ENCODE data around the gene CD74.
A peak's percentile ranks its signal among the peaks of the same experiment; 100 is the strongest.

The CD74 gene

GRCh38 chr5:150396267-150396666 lies 16.4 kb downstream of the CD74 start:
- no peak for DNase-seq

GRCh38 chr5:150395688-150395975 lies 17.1 kb downstream of the CD74 start:
- no peak for DNase-seq

DNA sequence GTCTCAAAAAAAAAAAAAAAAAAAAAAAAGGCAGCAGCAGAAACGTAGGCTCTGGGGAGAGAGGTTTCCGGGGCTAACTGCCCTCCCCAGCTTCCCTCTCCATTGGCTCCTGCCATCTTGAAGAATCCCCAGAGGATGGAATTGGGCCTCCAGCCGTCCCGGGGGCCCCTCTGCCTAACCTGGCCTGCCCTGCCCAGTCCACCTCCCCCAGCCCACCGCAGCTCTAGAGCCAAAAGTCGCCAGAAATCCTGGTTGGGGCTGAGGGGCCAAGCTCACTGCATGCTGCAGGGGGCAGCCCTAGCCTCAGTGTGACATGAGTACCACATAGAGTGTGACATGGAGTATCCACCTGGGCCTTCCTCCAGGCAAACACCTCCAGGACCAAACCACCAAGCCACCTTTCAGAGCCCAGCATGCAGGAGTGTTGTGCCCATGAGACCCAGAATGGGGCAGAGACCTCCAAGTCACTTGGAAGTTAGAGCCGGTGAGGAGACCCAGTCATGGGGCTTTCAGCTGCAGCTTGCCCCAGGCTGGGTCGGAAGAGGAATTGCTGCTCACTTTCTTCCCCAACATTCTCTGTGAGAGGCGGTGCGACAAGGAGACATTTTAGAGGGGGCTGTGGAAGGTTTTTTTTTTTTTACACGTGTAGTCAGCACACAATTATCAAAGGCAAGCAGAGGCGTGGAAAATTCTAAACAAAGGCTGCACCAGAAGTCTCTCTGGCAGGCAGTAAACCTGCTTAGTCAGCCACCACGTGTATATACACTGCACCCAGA lies 17.6 kb downstream of the CD74 start:
- DNase-seq, result no peak

DNA sequence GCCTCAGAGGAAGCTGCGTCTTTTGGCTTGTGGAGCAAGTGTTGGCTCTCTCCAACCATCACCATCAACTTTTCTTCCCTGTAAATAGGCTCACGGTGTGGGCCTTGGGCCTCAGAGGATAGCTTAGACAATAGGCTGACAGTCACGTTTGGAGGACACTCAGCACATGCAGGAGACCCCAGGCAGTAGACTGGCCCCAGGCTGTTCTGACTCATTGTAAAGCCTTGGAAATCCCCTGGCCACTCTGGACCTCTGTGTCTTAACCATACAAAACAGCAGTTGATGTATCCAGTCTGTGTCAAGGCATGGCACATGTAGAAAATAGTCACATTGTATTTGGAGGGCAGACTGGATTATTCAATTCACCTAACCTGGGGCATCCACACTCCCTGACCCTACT lies 18.6 kb downstream of the CD74 start:
- DNase-seq, result no peak

DNA sequence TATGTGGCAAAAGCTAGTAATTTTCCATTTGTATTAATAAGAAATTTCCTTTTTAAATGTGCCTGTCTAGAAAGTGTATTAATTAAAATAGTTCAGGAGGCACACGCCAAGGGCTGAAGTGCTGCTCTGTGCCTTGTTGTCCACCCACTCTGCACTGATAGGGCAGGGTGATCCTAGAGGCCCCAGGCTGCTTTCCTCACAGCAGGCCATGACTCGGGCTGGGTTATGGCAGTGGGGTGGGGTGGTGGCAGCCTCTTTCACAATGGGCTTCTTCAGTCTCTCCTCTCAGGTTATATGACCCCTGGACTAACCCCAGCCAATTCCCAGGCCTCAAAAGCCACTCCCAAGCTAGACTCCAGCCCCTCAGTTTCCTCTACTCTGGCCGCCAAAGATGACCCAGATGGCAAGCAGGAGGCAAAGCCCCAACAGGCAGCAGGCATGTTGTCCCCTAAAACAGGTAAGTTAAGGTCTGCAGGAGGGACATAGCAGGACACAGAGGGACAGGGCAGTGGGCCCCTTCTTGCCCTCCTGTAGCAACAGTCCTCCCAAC lies 19.5 kb downstream of the CD74 start:
- no peak for DNase-seq

DNA sequence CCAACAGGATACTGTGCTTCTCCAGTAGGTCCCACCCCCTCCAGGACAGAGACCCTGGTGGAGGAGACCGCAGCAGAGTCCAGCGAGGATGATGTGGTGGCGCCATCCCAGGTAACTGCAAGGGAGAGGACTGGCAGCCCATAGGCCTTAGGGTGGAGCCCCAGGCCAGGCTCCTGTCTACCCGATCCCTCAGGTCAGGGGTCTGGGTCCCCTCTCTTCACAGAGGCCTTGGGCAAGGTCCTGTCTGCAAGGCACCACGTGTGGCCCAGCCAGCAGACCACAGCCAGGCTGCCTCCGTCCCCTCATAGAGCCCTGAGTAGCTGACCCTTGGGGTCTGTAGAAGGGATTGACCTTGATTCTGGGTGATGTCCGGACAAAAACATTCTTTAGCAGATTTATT lies 20.0 kb downstream of the CD74 start:
- no peak for DNase-seq

GRCh38 chr5:150391986-150392385 lies 20.7 kb downstream of the CD74 start:
- no peak for DNase-seq

DNA sequence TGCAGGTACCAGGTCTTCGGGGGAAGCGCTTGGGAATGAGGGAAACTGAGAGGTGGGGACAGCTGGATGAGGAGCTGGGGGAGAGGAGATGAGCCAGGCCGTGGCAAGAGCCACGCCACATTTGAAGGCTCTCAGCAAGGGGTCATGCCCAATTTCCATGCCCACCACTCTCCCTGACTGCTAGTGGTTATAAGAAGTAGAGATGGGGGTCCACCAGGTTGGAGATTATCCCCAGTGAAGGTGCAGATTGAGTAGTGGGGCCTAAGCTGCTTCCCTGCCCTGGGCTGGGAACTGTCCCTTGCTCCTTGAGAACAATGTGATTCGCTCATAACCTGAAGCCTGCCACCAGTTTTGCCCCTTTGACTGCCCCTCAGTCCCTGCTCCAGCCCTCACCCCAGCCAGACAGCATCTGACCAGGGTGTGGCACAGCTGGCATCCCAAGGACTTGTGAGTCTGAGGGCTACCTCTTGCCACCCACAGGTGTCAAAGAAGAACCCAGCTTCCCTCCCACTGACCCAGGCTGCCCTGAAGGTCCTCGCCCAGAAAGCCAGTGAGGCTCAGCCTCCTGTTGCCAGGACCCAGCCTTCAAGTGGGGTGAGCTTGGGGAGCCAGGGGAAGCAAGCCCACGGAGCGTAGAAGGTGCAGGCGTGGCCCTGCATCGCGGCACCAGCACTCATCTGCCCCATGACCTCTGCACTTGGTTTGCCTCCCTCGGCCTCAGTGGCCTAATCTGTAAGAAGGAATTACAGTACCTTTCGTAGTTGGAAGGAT lies 21.5 kb downstream of the CD74 start:
- DNase-seq, result no peak

- DNase-seq, result no peak
Observed at GRCh38 chr5:150389531-150390266, 23.0 kb downstream of the CD74 start.

GRCh38 chr5:150386024-150386855 lies 26.5 kb downstream of the CD74 start:
- no peak for DNase-seq

DNA sequence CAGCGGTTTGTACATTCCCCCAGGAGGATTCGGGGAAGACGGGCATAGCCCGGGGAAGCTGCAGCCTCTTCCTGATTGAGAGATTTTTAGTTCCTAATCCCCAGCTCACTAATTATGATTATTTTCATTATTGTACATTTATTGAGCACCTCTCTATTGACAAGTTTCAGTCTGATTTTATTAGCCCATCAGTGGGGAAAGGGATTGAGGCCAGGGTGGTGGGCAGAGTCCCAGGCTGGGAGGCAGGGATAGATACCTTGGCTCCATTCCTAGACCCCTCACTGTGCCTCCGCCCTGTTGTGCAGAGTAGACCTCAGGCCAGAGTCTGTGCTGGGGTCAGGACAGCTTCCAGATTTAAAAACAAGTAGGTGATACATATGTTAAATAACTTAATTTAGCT lies 28.0 kb downstream of the CD74 start:
- DNase-seq, result no peak

- peak; percentile 98 for DNase-seq
Observed at GRCh38 chr5:150377964-150378694, 34.6 kb downstream of the CD74 start.

GRCh38 chr5:150376799-150377771 lies 35.6 kb downstream of the CD74 start:
- DNase-seq, result peak; percentile 68

DNA sequence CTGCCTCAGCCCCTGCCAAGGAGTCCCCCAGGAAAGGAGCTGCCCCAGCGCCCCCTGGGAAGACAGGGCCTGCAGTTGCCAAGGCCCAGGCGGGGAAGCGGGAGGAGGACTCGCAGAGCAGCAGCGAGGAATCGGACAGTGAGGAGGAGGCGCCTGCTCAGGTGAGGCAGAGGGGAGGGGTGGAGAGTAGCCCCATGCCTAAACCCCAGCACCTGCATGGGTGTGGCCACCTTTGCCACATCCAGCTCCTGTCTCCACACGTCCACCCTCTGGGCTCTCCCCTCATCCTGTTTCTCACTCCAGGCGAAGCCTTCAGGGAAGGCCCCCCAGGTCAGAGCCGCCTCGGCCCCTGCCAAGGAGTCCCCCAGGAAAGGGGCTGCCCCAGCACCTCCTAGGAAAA lies 38.1 kb downstream of the CD74 start:
- no peak for DNase-seq

DNA sequence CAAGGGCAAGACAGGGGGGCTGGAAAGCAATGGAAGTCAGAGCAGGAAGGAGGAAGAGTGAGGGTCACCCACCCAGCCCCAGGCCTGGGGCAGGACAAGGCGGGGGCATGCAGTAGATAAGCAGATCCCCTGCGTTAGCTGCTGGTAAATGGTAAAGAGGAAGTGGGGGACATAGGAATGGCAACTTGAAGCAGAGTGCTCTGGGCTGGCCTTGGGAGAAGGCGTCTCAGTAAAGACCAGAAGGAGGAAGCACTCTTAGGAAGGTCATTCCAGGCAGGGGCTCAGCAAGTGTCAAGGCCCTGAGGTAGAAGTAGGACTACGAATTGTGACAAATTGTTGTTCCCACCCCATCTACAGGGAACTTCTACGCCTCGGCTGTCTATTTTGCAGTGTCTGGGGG lies 40.1 kb downstream of the CD74 start:
- DNase-seq, result no peak

DNA sequence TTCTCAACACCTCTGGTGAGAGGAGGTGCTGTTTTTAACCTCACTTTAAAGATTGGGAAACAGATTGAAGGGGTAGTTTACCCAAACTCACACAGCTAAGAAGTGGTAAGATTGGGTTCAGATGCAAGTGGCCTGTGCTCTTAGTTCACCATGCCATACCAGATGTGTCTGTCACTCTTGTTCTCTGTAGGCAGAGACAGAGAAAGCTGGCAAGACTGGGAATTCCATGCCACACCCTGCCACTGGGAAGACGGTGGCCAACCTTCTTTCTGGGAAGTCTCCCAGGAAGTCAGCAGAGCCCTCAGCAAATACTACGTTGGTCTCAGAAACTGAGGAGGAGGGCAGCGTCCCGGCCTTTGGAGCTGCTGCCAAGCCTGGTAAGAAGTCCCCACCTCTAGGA lies 44.2 kb downstream of the CD74 start:
- DNase-seq, result no peak

- no peak for DNase-seq
Observed at GRCh38 chr5:150364004-150364403, 48.7 kb downstream of the CD74 start.

DNA sequence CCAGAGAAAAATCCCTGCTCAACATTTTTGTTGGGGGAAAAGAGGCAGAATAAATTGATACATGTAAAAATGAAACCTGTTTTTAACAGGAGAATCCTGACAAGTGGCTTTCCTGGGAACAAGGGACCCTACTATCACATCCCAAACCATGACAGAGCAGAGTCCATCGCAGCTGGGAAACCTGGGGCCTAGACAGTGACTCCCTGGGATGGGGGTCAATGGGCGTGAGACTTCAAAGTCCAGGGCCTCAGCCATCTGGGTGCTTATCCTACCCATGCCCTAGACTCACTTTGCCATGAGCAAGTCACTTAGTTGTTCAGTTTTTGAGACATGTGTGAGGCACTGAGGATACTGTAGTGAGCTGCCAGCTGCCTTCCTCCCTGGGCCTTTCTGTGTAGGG lies 49.5 kb downstream of the CD74 start:
- no peak for DNase-seq

- no peak for DNase-seq
Observed at GRCh38 chr5:150361301-150361700, 51.4 kb downstream of the CD74 start.

DNA sequence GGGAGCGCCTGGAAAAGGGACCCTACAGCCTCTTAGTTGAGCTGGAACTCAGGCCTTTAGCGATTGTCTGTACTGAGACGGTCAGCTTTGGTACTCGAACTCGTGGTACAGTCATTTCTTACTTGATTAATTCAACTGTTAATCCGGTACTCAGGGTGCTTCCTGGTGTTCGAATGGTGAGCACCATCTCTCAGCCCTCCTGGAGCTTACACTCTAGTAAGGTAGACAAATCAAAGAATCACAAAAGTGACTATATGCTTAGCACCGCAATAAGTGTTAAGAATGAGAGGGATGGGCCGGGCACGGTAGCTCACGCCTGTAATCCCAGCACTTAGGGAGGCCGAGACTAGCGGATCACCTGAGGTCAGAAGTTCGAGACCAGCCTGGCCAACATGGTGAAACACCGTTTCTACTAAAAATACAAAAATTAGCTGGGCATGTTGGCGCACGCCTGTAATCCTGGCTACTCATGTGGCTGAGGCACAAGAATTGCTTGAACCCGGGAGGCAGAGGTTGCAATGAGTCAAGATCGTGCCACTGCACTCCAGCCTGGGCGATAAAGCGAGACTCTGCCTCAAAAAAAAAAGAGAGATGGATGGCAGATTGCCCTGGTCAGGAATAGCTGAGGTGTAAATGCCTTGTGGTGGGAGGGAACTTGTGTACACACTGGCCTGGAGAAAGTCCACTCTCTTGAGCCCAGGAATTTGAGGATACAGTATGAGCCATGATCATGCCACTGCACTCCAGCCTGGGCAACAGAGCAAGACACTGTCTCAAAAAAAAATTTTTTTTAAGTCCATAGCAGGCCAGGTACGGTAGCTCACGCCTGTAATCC lies 54.2 kb downstream of the CD74 start:
- no peak for DNase-seq
